Psoas muscle (tissue), 8 donors: ENCODE measurements around the gene PTGFR. TPM values are rescaled to one million over a fixed set of nuclear protein-coding genes. Genes with fewer than 3 reads are reported as not detected.

Experiments
- ATAC-seq, 4 donors: fragments of 200-7000 bp; cut with Tn5 transposase; one replicate each; pipeline ENCODE4 v1.9.1; 2020; ENCODE audit warnings: moderate library complexity in 3 of 4, mild to moderate bottlenecking in 2 of 4
- DNase-seq, 2 donors: peaks; one replicate each; pipeline ENCODE4 v3.0.0-alpha.2; 2020
- H3K27ac ChIP-seq: fragments of 200-600 bp; one replicate; pipeline ENCODE4 v1.8.0; 2022
- H3K27me3 ChIP-seq, 3 donors: fragments of 200-600 bp in 1 of 3; one replicate each; pipeline versions ENCODE4 v1.6.1 to v1.8.0; 2013 to 2022; ENCODE audit warnings: low read length in 2 of 3, mild to moderate bottlenecking in 2 of 3, moderate library complexity in 1 of 3; ENCODE audit not compliant: insufficient read depth in 3 of 3
- H3K36me3 ChIP-seq, 2 donors: fragments of 200-600 bp in 1 of 2; one replicate each; pipeline versions ENCODE4 v1.6.1 to v1.8.0; 2013 to 2022; ENCODE audit warnings: low read depth in 1 of 2, mild to moderate bottlenecking in 1 of 2, moderate library complexity in 1 of 2; ENCODE audit not compliant: insufficient read depth in 1 of 2
- H3K4me1 ChIP-seq: fragments of 200-600 bp; one replicate; pipeline ENCODE4 v1.8.0; 2022
- H3K4me3 ChIP-seq: fragments of 200-600 bp; one replicate; pipeline ENCODE4 v1.8.0; 2022; ENCODE audit warnings: mild to moderate bottlenecking
- H3K9me3 ChIP-seq: fragments of 200-600 bp; one replicate; pipeline ENCODE4 v1.8.0; 2022
- WGBS, 3 donors: extraction: QIAGEN DNeasy Blood & Tissue Kit; methylation state at CpG; one replicate each; pipeline versions ENCODE4 v1.1.6 to v1.1.7; 2013; 5-methylcytosine and 5-hydroxymethylcytosine counted together
- intact Hi-C, 2 donors: fragments of 100-400 bp; cut with DNase I; formaldehyde crosslinking; loops; one replicate each; pipeline versions ENCODE4 v1.11.0 to v1.14.2; 2022
- long read RNA-seq, 2 donors: library from polyadenylated mRNA; unstranded; transcript quantifications; one replicate each; pipeline ENCODE4 v2.0.0, GENCODE V29; 2021
- polyA plus RNA-seq, 3 donors: library from polyadenylated mRNA; stranded (reverse); fragments of 200-250 nt; gene quantifications; one replicate each; pipeline ENCODE4 v1.2.3, GENCODE V29; 2013
- total RNA-seq, 4 donors: library from RNA; stranded (reverse); fragmentation: NEBNext Ultra II Directional in 2 of 4; extraction: Animal tissue kit (Norgen Biotek cat#: 25700) in 2 of 4; gene quantifications; one replicate each; pipeline versions ENCODE4 v1.2.1 to v1.2.4, GENCODE V29; 2021 to 2023
- TF ChIP-seq, protein P1 (sequence below): fragments of 200-600 bp; IDR thresholded peaks from one replicate; pipeline ENCODE4 v1.8.0; 2022; ENCODE audit warnings: antibody characterized with exemption
- donor health status: healthy with polysubstance abuse.
- donor health status: DM: no; HTN: no; CAD: no; lungs with moderate emphysema.
- donor health status: Bipolar disorder and iron deficiency.
- donor health status: healthy.
- donor health status: DM: yes; HTN: yes; CAD: no.
- donor health status: DM: no; HTN: no; CAD: no.
- donor health status: DM: no; HTN: no; CAD: no.
- donor health status: DM: yes; HTN: yes; CAD: no.

The PTGFR gene, protein sequence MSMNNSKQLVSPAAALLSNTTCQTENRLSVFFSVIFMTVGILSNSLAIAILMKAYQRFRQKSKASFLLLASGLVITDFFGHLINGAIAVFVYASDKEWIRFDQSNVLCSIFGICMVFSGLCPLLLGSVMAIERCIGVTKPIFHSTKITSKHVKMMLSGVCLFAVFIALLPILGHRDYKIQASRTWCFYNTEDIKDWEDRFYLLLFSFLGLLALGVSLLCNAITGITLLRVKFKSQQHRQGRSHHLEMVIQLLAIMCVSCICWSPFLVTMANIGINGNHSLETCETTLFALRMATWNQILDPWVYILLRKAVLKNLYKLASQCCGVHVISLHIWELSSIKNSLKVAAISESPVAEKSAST
- 1 to 10 TPM in 3 of 4 donors, under 1 TPM in 1; 0.32 to 2.3 (median 1.1) TPM for total RNA-seq
- polyA plus RNA-seq: under 1 TPM; 0.13 to 0.95 (median 0.32) TPM
- long read RNA-seq, donor 1, full-length matches to known transcripts: 2 of 4 reads
- long read RNA-seq, donor 1, partial matches to known transcripts: 1 of 4 reads
- long read RNA-seq, donor 1, other reads (novel, unspliced or antisense): 1 of 4 reads
- long read RNA-seq, donor 2: 0 reads

DNA sequence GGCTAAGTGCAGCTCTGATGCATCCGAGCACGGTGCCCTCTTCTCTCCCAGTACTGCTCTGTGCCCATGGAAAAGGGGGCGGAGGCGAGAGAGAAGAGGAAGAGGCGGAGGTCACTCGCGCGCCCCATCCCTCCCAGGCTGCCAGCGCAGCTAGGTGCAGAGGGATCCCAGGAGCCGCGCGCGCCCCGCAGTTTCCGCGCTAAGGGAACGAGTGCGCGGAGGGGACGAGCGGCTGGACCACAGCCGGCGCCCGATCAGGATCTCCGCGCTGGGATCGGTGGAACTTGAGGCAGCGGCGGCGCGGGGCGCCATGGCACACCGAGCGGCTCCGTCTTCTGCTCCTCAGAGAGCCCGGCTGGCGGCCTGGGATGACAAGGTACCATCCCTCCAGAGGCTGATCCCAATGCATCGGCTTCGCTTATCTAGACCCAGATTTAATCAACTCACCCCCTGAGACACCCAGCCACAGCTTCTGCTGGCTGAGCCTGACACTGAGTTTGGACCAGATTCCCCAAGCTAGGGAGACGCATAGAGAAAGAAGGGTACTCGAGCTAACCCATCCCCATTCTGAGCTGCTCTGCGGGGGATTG is at the start of gene PTGFR:
PTGFR (plus strand) TSS at position 114 of the 590 bp plus-strand sequence. CDS start 1,770 bp downstream, outside the sequence.
- intact Hi-C loops: no loop called here
- TF ChIP-seq, protein P1, sequence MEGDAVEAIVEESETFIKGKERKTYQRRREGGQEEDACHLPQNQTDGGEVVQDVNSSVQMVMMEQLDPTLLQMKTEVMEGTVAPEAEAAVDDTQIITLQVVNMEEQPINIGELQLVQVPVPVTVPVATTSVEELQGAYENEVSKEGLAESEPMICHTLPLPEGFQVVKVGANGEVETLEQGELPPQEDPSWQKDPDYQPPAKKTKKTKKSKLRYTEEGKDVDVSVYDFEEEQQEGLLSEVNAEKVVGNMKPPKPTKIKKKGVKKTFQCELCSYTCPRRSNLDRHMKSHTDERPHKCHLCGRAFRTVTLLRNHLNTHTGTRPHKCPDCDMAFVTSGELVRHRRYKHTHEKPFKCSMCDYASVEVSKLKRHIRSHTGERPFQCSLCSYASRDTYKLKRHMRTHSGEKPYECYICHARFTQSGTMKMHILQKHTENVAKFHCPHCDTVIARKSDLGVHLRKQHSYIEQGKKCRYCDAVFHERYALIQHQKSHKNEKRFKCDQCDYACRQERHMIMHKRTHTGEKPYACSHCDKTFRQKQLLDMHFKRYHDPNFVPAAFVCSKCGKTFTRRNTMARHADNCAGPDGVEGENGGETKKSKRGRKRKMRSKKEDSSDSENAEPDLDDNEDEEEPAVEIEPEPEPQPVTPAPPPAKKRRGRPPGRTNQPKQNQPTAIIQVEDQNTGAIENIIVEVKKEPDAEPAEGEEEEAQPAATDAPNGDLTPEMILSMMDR: no peak
- H3K4me1 ChIP-seq: no peaks in the 10 kb centered on the region
- WGBS, 3 donors: 0 to 1% (median 0%) methylated on average over 27 to 42 of the region's 42 CpGs
- no peaks in the 10 kb centered on the region for H3K36me3 ChIP-seq
- peaks cover 0 to 28% (median 2%) of the 10 kb centered on the region in 3 donors for H3K27me3 ChIP-seq
- DNase-seq (peak; percentile 35 to 55), ATAC-seq (peak in 3 of 4 donors; percentile 27 to 65 (median 44))
- H3K27ac ChIP-seq: no peak within 1 kb of the TSS
- peaks cover 12% of the 10 kb centered on the region for H3K9me3 ChIP-seq
- H3K4me3 ChIP-seq: peak within 1 kb of the TSS; percentile 55

DNA sequence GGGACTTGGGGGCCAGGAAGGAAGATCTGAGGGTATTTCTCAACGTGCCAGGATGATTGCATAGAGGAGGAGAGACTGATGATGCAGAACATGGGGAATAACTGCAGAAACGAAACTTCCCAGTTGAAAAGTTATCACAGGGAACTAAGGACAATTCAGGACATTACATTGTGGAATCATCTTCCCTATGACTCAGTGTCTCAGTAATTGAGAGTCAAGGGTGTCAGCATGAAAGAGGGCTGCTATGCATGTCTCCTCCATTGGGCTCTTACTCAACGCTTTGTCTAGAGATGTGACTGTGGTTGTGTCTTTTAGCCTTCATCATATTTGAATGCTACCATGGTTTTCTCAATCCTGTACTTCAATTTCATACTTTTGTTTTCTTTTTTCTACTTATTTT is 48.9 kb upstream of the PTGFR start:
- Histone ChIP-seq H3K4me3 (no peak overlapping the region), H3K4me1 (no peaks in the 10 kb centered on the region), H3K27ac (no peak overlapping the region), H3K9me3 (no peaks in the 10 kb centered on the region), H3K27me3 (no peaks in the 10 kb centered on the region), H3K36me3 (no peaks in the 10 kb centered on the region)
- ATAC-seq: no peak
- TF ChIP-seq, protein P1: no peak
- intact Hi-C loops: no loop called here
- no peak for DNase-seq
- WGBS, 3 donors: 60 to 64% (median 61%) methylated on average over 3 of the region's 3 CpGs

DNA sequence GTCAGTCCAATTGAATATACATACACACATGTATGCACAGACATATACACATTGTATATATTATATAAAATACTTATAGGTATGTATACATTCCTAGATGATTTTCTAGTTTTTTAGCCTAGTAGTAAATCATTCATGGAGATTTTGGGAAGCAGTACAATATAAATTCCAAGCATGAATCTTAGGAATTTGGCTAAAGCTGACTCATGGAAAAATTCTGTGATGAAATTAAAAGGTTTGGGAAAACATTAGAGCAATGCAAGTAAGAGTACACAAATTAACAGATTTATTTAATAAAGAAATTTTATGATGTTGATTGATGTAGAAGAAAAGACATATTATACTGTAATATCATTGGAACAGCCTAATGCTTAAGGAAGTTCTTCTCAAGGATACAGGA is 43.7 kb upstream of the PTGFR start:
- no peak for DNase-seq
- no peaks in the 10 kb centered on the region for H3K27me3 ChIP-seq
- no peaks in the 10 kb centered on the region for H3K36me3 ChIP-seq
- H3K4me3 ChIP-seq: no peak overlapping the region
- TF ChIP-seq, protein P1: no peak
- no peak overlapping the region for H3K27ac ChIP-seq
- intact Hi-C loops: no loop called here
- no peak for ATAC-seq
- H3K9me3 ChIP-seq: no peaks in the 10 kb centered on the region
- H3K4me1 ChIP-seq: no peaks in the 10 kb centered on the region

DNA sequence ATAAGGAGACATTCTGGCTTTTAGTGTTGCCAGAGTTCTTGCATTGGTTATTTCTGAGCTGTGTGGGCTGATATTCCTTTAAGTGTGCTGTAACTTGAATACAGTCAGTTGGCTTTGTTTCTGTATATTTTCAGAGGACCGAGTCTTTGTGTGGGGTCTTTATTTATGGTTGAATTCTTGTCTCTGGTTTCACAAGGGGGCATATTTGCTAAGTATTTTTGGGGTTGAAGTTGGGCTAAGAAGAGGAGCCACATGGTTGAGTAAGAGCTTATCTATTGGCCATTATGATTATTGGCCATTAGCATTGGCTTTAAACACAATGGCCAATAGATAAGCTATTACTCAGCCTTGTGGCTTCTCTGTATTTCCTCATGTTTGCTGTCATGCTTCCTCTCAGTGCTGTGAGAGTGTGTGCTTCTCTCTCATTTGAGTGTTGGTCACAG is 26.3 kb upstream of the PTGFR start:
- DNase-seq (no peak), ATAC-seq (no peak)
- Histone ChIP-seq H3K9me3 (no peaks in the 10 kb centered on the region), H3K4me1 (no peaks in the 10 kb centered on the region), H3K4me3 (no peak overlapping the region), H3K36me3 (no peaks in the 10 kb centered on the region), H3K27me3 (no peaks in the 10 kb centered on the region), H3K27ac (no peak overlapping the region)
- intact Hi-C loops: no loop called here
- WGBS, 3 donors: 69 to 74% (median 69%) methylated on average over 1 of the region's 1 CpG
- TF ChIP-seq, protein P1: no peak
